NCI-H82 treated with DMSO at 0.1 percent for 48 hours (cell line): Measurements from ENCODE around the gene PARP3.
"Not testable (repeated sequence)": the region's sequence is repeated elsewhere in the genome, so short reads cannot be mapped to it uniquely, and the experiment has no call there.

Experiments
- DNase-seq: peaks from one replicate; lab custom pipeline; 2025; ENCODE audit not compliant: unreplicated experiment; lab: John Stamatoyannopoulos, UW

The PARP3 gene

DNA sequence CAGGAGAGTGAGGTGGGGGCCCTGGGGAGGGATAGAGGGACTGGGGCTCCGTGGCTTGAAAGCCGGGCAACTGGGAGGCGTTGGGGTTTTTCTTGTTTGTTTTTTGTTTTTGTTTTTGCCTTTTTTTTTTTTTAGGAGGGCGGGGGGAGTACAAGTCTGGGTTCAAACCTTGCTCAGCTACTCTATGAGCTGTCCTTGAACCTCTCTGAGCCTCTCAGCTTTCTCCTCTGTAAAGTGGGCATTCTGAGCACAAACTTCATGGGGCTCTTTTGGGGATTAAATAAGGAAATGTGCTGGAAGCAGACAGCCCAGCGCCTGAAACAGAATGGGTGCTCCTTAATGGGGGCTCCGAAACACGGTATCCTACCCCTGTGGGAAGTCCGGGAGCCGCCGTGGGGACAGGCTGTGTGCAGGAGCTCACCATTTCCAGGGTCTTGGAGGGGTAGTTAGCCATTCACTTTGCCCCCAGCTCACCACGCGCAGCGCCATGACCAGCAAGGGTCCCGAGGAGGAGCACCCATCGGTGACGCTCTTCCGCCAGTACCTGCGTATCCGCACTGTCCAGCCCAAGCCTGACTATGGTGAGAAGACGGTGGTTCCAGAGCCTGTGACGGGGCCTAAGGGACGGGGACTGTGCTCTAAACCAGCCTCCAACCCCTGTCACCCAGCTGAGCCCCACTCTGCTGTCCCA, 41.6 kb downstream of the PARP3 start:
- no peak for DNase-seq

GRCh38 chr3:51984269-51984647, 42.1 kb downstream of the PARP3 start:
- DNase-seq, result no peak

GRCh38 chr3:51985063-51985462, 42.9 kb downstream of the PARP3 start:
- DNase-seq, result no peak

DNA sequence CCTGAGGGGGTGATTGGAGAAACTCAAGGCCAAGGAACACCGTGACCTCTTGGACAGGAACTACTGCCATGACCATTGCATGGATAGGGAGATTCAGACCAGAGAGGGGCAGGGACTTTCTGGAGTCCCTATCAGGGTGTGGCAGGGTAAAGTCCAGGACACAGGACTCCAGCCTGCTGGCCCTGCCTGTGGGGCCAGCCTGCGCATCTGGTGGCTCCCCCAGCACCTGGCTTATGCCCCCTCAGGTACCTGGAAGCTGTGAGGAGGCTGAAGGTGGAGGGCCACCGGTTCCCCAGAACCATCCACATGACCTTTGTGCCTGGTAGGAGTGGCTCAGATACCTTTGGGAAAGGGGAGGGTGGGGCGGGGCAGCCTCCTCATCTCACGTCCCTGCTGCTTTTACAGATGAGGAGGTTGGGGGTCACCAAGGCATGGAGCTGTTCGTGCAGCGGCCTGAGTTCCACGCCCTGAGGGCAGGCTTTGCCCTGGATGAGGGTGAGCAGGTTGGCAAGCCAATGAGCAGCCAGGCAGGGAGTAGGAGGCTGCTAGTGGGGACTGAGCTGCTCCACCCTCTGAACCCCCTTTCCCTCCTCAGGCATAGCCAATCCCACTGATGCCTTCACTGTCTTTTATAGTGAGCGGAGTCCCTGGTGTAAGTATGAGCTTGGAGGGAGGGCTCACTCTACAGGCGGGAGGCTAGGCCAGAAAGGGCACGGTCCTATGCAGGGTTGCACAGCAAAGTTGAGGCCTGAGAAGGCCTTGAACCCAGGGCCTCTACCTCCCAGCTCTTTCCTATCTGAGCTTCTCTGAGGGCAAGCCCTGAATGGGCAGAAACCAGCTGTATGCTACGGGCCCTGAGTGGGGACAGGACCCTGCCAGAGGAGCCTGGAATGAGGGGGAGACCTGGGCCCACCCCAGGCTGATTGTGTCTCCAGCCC, 44.1 kb downstream of the PARP3 start:
- no peak for DNase-seq

GRCh38 chr3:51987568-51987967, 45.4 kb downstream of the PARP3 start:
- DNase-seq, result no peak

GRCh38 chr3:51988286-51989146, 46.4 kb downstream of the PARP3 start:
- DNase-seq, result no peak

DNA sequence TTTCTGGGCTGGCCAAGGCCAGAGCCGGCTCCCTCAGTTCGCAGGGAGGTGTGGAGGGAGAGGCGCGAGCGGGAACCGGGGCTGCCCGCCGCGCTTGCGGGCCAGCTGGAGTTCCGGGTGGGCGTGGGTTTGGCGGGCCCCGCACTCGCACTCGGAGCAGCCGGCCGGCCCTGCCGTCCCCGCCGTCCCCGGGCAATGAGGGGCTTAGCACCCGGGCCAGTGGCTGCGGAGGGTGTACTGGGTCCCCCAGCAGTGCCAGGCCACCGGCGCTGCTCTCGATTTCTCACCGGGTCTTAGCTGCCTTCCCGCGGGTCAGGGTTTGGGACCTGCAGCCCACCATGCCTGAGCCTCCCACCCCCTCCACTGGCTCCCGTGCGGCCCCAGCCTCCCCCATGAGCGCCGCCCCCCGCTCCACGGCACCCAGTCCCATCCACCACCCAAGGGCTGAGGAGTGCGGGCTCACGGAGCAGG, 48.4 kb downstream of the PARP3 start:
- DNase-seq, result not testable (repeated sequence)

DNA sequence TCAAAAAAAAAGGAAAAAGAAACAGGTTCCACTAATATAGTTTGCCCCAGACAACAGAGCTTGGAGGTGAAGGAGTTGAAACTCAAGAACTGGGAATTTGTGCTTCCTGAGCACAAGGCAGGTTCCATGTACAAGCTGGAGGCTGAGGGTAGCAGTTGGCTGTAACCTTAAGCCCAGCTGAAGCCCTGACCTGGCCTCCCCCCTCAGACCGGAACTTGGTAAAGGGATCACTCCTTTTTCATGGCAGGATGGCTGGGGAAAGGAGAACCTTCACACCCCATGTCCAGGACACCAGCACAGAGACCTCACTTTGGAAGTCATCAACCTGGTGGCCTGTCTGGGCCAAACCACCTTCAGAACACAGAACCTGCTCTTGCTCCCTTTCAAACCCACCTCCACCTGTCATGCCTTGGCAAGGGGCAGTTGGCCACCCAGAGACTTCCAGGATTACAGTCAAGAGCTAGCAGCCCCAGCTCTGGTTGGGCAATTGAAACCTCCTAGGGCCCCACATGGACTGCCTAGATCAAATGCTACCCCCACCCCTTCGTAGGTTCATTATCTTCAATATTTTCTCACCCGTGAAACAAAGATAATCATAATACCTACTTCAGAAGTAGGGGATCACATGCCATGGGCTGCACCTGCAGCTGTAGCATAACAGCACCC, 50.0 kb downstream of the PARP3 start:
- DNase-seq, result no peak

- not testable (repeated sequence) for DNase-seq
Observed at GRCh38 chr3:51993657-51994056, 51.5 kb downstream of the PARP3 start.

DNA sequence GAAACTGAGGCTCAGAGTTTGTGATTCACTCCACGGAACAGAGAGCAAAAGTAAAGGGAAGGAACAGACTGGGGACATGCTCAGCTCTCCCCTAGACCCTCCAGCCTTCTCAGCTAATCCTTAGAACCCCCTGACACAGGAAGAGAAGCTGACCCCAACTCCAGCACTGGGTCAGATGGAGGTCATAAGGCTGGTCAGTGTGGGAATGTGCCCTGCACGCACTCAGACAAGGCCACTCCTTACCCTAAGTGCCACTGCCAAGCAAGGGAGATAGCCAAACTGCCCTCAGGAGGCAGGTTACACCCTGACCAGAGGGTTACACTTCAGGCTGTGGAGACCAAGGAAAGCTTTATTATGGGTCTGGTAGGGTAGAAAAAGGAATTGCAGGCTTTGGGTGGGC, 52.4 kb downstream of the PARP3 start:
- DNase-seq, result no peak

DNA sequence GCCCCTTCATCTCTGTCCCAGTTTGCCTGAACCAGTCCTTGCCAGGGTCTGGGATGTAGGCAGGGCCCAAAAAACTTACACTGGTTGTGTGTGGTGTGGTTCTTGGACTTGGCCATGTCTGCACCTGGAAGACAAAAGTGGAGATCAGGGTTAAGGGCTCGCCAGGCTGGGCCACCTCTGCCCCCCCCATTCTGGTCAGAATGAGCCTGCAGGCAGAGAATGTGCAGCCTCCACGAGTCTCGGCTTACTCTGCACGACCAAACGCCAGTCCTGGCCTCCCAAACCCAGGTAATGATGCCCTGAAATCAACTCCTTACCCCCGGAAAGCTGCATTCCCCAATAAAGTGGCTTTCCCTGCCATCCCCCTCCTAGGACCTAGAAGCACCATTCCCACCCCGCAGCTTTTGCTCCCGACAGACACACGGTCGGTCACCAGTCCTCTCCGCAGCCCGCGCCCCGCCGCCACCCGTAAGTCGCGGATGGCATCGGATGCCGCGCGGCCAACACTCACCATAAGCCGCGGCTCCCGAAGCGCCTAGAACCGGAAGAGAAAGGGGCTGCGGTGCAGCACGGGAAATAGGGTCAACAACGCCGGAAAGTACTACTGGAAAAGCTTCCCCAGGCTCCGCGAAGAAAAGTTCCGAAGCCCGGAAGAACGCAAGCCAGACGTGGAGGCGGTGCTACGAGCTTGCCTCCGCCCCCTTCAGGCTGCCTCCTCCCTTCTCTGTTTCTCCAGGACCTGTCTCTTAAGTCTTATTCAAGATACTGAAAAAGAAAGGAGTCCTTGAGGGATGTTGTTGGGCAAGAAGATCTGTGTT, 53.4 kb downstream of the PARP3 start, which contains the start of gene RPL29:
Gene RPL29 (minus strand): TSS at position 550 of the 818 bp plus-strand sequence. CDS start 434 bp downstream, at position 116.
- DNase-seq, result peak; percentile 95

GRCh38 chr3:51997172-51997571, 55.0 kb downstream of the PARP3 start:
- DNase-seq, result no peak

- DNase-seq, result no peak
Observed at GRCh38 chr3:51997935-51998596, 55.9 kb downstream of the PARP3 start.
